HL-60 (cell line): ENCODE results near the gene IL15.
"Not testable (repeated sequence)": the region's sequence is repeated elsewhere in the genome, so short reads cannot be mapped to it uniquely, and the experiment has no call there.

ENCODE experiments used
- DNase-seq, 2 experiments: peaks; one replicate each; pipeline ENCODE4 v3.0.0-alpha.2; 2010 to 2020; ENCODE audit warnings: low read depth in 1 of 2, low spot score in 1 of 2
- H3K27ac ChIP-seq: fragments of 250-450 bp; sonication (Bioruptor Pico); replicated peaks from 2 replicates; pipeline ENCODE4 v1.5.1; 2020; ENCODE audit warnings: mild to moderate bottlenecking, moderate library complexity
- H3K27me3 ChIP-seq: fragments of 250-450 bp; sonication (Bioruptor Pico); 2 replicates; pipeline ENCODE4 v1.5.1; 2021; ENCODE audit warnings: mild to moderate bottlenecking, moderate library complexity; ENCODE audit not compliant: insufficient read depth, poor library complexity, severe bottlenecking
- H3K4me3 ChIP-seq: replicated peaks from 2 replicates; pipeline ENCODE4 v1.5.1; 2011; ENCODE audit warnings: mild to moderate bottlenecking, control low read depth, low read length; ENCODE audit not compliant: insufficient read depth
- GABPA ChIP-seq: IDR thresholded peaks from 2 replicates; pipeline ENCODE4 v1.6.1; 2012; ENCODE audit warnings: low read depth
- POLR2AphosphoS5 ChIP-seq: IDR thresholded peaks from 2 replicates; pipeline ENCODE4 v1.6.1; 2012; ENCODE audit warnings: low read depth
- REST ChIP-seq: IDR thresholded peaks from 2 replicates; pipeline ENCODE4 v1.6.1; 2012; ENCODE audit warnings: low read depth; ENCODE audit not compliant: insufficient replicate concordance
- SPI1 ChIP-seq: IDR thresholded peaks from 2 replicates; pipeline ENCODE4 v1.6.1; 2012; ENCODE audit warnings: low read depth, mild to moderate bottlenecking, borderline replicate concordance
- TF ChIP-seq, protein P1 (sequence below): IDR thresholded peaks from one replicate; pipeline ENCODE4 v1.5.1; 2011; ENCODE audit warnings: low read length, control low read depth, inconsistent platforms; ENCODE audit not compliant: insufficient read depth

Gene IL15

DNA sequence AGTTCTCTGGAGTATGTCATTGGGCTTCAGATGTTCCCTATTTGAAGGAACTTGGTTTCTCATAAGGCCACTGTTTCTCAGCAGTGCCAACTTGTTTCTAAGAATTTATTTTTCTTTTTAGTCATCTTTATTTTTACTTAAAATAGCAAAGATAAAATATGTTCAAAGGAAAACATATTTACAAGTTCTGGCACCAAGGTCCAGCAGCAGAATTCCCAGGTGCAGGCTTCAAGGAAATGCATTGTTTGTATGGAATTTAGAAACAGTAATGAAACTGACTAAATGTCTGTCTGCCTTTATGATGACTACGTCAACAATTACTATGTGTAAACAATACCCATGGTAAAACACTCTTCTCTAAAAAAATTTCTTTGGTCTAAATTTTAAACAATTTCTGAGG is 109.6 kb downstream of the IL15 start:
- TF ChIP-seq, protein P1, sequence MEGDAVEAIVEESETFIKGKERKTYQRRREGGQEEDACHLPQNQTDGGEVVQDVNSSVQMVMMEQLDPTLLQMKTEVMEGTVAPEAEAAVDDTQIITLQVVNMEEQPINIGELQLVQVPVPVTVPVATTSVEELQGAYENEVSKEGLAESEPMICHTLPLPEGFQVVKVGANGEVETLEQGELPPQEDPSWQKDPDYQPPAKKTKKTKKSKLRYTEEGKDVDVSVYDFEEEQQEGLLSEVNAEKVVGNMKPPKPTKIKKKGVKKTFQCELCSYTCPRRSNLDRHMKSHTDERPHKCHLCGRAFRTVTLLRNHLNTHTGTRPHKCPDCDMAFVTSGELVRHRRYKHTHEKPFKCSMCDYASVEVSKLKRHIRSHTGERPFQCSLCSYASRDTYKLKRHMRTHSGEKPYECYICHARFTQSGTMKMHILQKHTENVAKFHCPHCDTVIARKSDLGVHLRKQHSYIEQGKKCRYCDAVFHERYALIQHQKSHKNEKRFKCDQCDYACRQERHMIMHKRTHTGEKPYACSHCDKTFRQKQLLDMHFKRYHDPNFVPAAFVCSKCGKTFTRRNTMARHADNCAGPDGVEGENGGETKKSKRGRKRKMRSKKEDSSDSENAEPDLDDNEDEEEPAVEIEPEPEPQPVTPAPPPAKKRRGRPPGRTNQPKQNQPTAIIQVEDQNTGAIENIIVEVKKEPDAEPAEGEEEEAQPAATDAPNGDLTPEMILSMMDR: no peak
- TF ChIP-seq SPI1: no peak
- no peak for TF ChIP-seq GABPA
- TF ChIP-seq REST: no peak
- TF ChIP-seq POLR2AphosphoS5: no peak
- no peak for DNase-seq
- no peaks in the 10 kb centered on the region for H3K27me3 ChIP-seq
- H3K27ac ChIP-seq: no peak overlapping the region
- no peak overlapping the region for H3K4me3 ChIP-seq

GRCh38 chr4:141751806-141752205 is 115.4 kb downstream of the IL15 start:
- H3K27ac ChIP-seq, H3K4me3 ChIP-seq, DNase-seq, H3K27me3 ChIP-seq: not testable (repeated sequence)

- TF ChIP-seq, protein P1: no peak
- TF ChIP-seq GABPA (no peak), SPI1 (no peak), REST (no peak)
- DNase-seq: no peak
- Histone ChIP-seq H3K4me3 (no peak overlapping the region), H3K27ac (no peak overlapping the region), H3K27me3 (no peaks in the 10 kb centered on the region)
These were observed 120.9 kb downstream of the IL15 start for GRCh38 chr4:141757287-141757686.

DNA sequence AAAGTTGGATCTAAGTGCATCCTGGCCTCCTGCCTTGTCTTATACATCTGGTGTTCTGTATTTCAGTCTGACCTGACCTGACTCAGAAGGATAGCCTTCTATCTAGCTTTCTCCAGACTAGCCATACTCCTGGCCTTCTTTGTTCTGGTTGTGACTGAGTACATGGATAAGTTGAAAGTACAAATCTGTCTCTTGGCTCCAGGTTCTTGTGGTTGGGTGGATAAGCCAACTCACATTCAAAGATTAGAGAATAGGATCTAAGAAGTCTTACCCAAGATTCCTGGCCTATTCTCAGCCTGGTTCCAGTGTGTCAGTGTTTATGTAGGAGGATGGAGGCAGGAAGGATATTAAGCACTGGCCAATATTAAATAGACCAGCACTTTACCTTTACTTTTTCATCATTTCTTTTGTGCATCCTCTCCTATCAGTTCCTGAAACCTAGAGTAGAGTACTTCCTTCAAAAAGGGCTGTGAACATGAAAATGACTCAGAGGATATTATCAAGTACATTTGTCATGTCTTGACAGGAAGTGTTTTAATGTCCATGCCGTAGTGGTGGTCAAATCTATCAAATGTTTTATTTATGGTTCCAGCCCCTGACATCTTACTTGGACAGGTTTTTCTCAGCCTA is 123.5 kb downstream of the IL15 start:
- no peak overlapping the region for H3K4me3 ChIP-seq
- no peak overlapping the region for H3K27ac ChIP-seq
- H3K27me3 ChIP-seq: no peaks in the 10 kb centered on the region
- TF ChIP-seq, protein P1: no peak
- TF ChIP-seq SPI1 (no peak), REST (no peak), POLR2AphosphoS5 (no peak), GABPA (no peak)
- no peak for DNase-seq
